Neural cell (in vitro differentiated cells): Measurements from ENCODE around the gene ANKRD33B. TPM values are rescaled to one million over a fixed set of nuclear protein-coding genes. Genes with fewer than 3 reads are reported as not detected.

Experiments
- H2AFZ ChIP-seq: fragments of 200-600, 300-800 bp; sonication (generic), shearing (Covaris generic); 2 replicates; pipeline ENCODE4 v1.6.0; 2014; ENCODE audit warnings: low read depth, mild to moderate bottlenecking, antibody characterized with exemption, low read length, moderate library complexity
- H3F3A ChIP-seq: fragments of 200-600 bp; shearing (Covaris generic); 2 replicates; pipeline ENCODE4 v1.6.1; 2016; ENCODE audit warnings: mild to moderate bottlenecking, moderate library complexity, mixed read lengths, antibody characterized with exemption, low read length; ENCODE audit not compliant: insufficient read depth, poor library complexity, severe bottlenecking
- H3K27ac ChIP-seq: fragments of 200-600, 300-800 bp; sonication (generic), shearing (Covaris generic); 2 replicates; pipeline ENCODE4 v1.5.1; 2014; ENCODE audit warnings: mild to moderate bottlenecking, low read length, moderate library complexity
- H3K27me3 ChIP-seq: fragments of 300-800, 200-600 bp; sonication (generic), shearing (Covaris generic); 2 replicates; pipeline ENCODE4 v1.6.0; 2014; ENCODE audit warnings: mild to moderate bottlenecking, low read depth, low read length, moderate library complexity; ENCODE audit not compliant: insufficient read depth
- H3K36me3 ChIP-seq: fragments of 300-800, 200-600 bp; sonication (generic), shearing (Covaris generic); 2 replicates; pipeline ENCODE4 v1.5.1; 2014; ENCODE audit warnings: mild to moderate bottlenecking, antibody characterized with exemption, low read length, moderate library complexity; ENCODE audit not compliant: insufficient read depth
- H3K4me2 ChIP-seq: fragments of 300-800, 200-600 bp; sonication (generic), shearing (Covaris generic); 2 replicates; pipeline ENCODE4 v1.6.0; 2014; ENCODE audit warnings: mild to moderate bottlenecking, low read length
- H3K4me3 ChIP-seq: fragments of 300-800, 200-600 bp; sonication (generic), shearing (Covaris generic); 2 replicates; pipeline ENCODE4 v1.5.1; 2014; ENCODE audit warnings: mild to moderate bottlenecking, low read length, moderate library complexity
- H3K79me2 ChIP-seq: fragments of 200-600 bp; shearing (Covaris generic); replicated peaks from 2 replicates; pipeline ENCODE4 v1.6.0; 2014; ENCODE audit warnings: mild to moderate bottlenecking, low read length, moderate library complexity; ENCODE audit not compliant: insufficient read depth
- H3K9ac ChIP-seq: fragments of 300-800, 200-600 bp; sonication (generic), shearing (Covaris generic); 2 replicates; pipeline ENCODE4 v1.6.1; 2016; ENCODE audit warnings: mild to moderate bottlenecking, low read length, mixed read lengths
- H3K9me2 ChIP-seq: fragments of 200-600 bp; shearing (Covaris generic); 2 replicates; pipeline ENCODE4 v1.6.1; 2016; ENCODE audit warnings: mild to moderate bottlenecking, low read length, mixed read lengths; ENCODE audit not compliant: insufficient read depth
- H3K9me3 ChIP-seq: fragments of 200-600, 300-800 bp; sonication (generic), shearing (Covaris generic); 2 replicates; pipeline ENCODE4 v1.6.1; 2016; ENCODE audit warnings: mild to moderate bottlenecking, mixed run types, low read length, moderate library complexity, mixed read lengths
- H4K20me1 ChIP-seq: fragments of 200-600 bp; shearing (Covaris generic); 2 replicates; pipeline ENCODE4 v1.6.1; 2016; ENCODE audit warnings: mild to moderate bottlenecking, mixed run types; ENCODE audit not compliant: insufficient read depth
- CTCF ChIP-seq: fragments of 450-650 bp; IDR thresholded peaks from 2 replicates; pipeline ENCODE4 v1.5.1; 2014; ENCODE audit warnings: antibody characterized with exemption, mild to moderate bottlenecking, moderate library complexity; ENCODE audit not compliant: poor library complexity, severe bottlenecking
- EP300 ChIP-seq: fragments of 450-650 bp; conservative IDR thresholded peaks from 2 replicates; pipeline ENCODE4 v1.6.1; 2014; ENCODE audit warnings: antibody characterized with exemption, mild to moderate bottlenecking, moderate library complexity; ENCODE audit not compliant: poor library complexity, severe bottlenecking
- EZH2 ChIP-seq: fragments of 200-600, 300-800 bp; shearing (Covaris generic), sonication (generic); IDR thresholded peaks from 2 replicates; pipeline ENCODE4 v1.6.1; 2014; ENCODE audit warnings: antibody characterized with exemption, low read length, borderline replicate concordance, mild to moderate bottlenecking; ENCODE audit not compliant: insufficient read depth, poor library complexity, severe bottlenecking
- MXI1 ChIP-seq: fragments of 450-650 bp; conservative IDR thresholded peaks from 2 replicates; pipeline ENCODE4 v1.6.1; 2014; ENCODE audit warnings: antibody characterized with exemption, mild to moderate bottlenecking; ENCODE audit not compliant: poor library complexity, severe bottlenecking
- POLR2AphosphoS5 ChIP-seq: IDR thresholded peaks from 2 replicates; pipeline ENCODE4 v1.6.1; 2012
- RAD21 ChIP-seq: fragments of 450-650 bp; conservative IDR thresholded peaks from 2 replicates; pipeline ENCODE4 v1.6.1; 2014; ENCODE audit warnings: antibody characterized with exemption, mild to moderate bottlenecking, moderate library complexity
- REST ChIP-seq: IDR thresholded peaks from 2 replicates; pipeline ENCODE4 v1.6.1; 2012; ENCODE audit warnings: borderline replicate concordance
- SMC3 ChIP-seq: fragments of 450-650 bp; conservative IDR thresholded peaks from 2 replicates; pipeline ENCODE4 v1.6.1; 2014; ENCODE audit warnings: antibody characterized with exemption, mild to moderate bottlenecking, moderate library complexity; ENCODE audit not compliant: poor library complexity
- TAF1 ChIP-seq: IDR thresholded peaks from 2 replicates; pipeline ENCODE4 v1.6.1; 2012; ENCODE audit warnings: low read depth
- polyA plus RNA-seq: library from polyadenylated mRNA; depleted of rRNA; stranded (reverse); fragments of >200 nt; gene quantifications from 2 replicates; pipeline ENCODE4 v1.2.3, GENCODE V29; 2014

Gene ANKRD33B
- polyA plus RNA-seq, 1 donor from 2014 or later = not detected

- Histone ChIP-seq H3K9me3 (no peaks in the 10 kb centered on the region), H3K4me3 (no peak overlapping the region), H3K27ac (no peak overlapping the region), H3F3A (no peaks in the 10 kb centered on the region), H3K9ac (no peak overlapping the region), H3K79me2 (no peaks in the 10 kb centered on the region), H3K9me2 (no peaks in the 10 kb centered on the region), H3K4me2 (no peak overlapping the region), H4K20me1 (no peaks in the 10 kb centered on the region), H3K27me3 (no peaks in the 10 kb centered on the region), H3K36me3 (no peaks in the 10 kb centered on the region), H2AFZ (no peak overlapping the region)
- TF ChIP-seq REST = no peak
- TF ChIP-seq EZH2 = no peak
- TF ChIP-seq RAD21 = no peak
- TF ChIP-seq CTCF = no peak
Measured at GRCh38 chr5:10593531-10594181, 29.8 kb downstream of the ANKRD33B start.

- H3K4me2 ChIP-seq = no peak overlapping the region
- no peak overlapping the region for H3K27ac ChIP-seq
- H3K79me2 ChIP-seq = no peaks in the 10 kb centered on the region
- H3K36me3 ChIP-seq = no peaks in the 10 kb centered on the region
- H3K9me3 ChIP-seq = no peaks in the 10 kb centered on the region
- H3K9me2 ChIP-seq = no peaks in the 10 kb centered on the region
- H3K27me3 ChIP-seq = no peaks in the 10 kb centered on the region
- TF ChIP-seq POLR2AphosphoS5 = no peak
- TF ChIP-seq EZH2 = no peak
- TF ChIP-seq RAD21 = no peak
- no peak for TF ChIP-seq MXI1
- TF ChIP-seq SMC3 = no peak
- no peak for TF ChIP-seq TAF1
- no peak for TF ChIP-seq CTCF
- TF ChIP-seq REST = no peak
- TF ChIP-seq EP300 = no peak
- H3K4me3 ChIP-seq = no peak overlapping the region
- H3F3A ChIP-seq = no peaks in the 10 kb centered on the region
- no peak overlapping the region for H3K9ac ChIP-seq
- H4K20me1 ChIP-seq = no peaks in the 10 kb centered on the region
- H2AFZ ChIP-seq = no peak overlapping the region
Measured at GRCh38 chr5:10594591-10595210, 30.8 kb downstream of the ANKRD33B start.
